GM23338 (cell line): ENCODE results near the gene MT1B. TPM values are rescaled to one million over a fixed set of nuclear protein-coding genes. Genes with fewer than 3 reads are reported as not detected.

ENCODE experiments used
- ATAC-seq: fragments of 200-7000 bp; cut with Tn5 transposase; 3 replicates; pipeline ENCODE4 v1.9.1; 2020
- DNase-seq: peaks from one replicate; pipeline ENCODE4 v3.0.0-alpha.2; 2015; ENCODE audit warnings: low spot score
- H2AFZ ChIP-seq: fragments of 200-600 bp; sonication (generic); 2 replicates; pipeline ENCODE4 v1.8.0; 2016; ENCODE audit warnings: antibody characterized with exemption, mild to moderate bottlenecking, moderate library complexity
- H3F3A ChIP-seq: fragments of 200-600 bp; sonication (generic); replicated peaks from 2 replicates; pipeline ENCODE4 v1.8.0; 2017; ENCODE audit warnings: antibody characterized with exemption, mixed run types, low read depth
- H3K27ac ChIP-seq: fragments of 200-600 bp; sonication (generic); 2 replicates; pipeline ENCODE4 v1.6.1; 2016; ENCODE audit warnings: low read depth
- H3K27me3 ChIP-seq: fragments of 200-600 bp; sonication (generic); 2 replicates; pipeline ENCODE4 v1.8.0; 2016; ENCODE audit warnings: mild to moderate bottlenecking, mixed run types, moderate library complexity; ENCODE audit not compliant: insufficient read depth
- H3K36me3 ChIP-seq: fragments of 200-600 bp; sonication (generic); 2 replicates; pipeline ENCODE4 v1.8.0; 2016; ENCODE audit warnings: mild to moderate bottlenecking; ENCODE audit not compliant: insufficient read depth
- H3K4me1 ChIP-seq: fragments of 200-600 bp; sonication (generic); 2 replicates; pipeline ENCODE4 v1.8.0; 2016; ENCODE audit warnings: mild to moderate bottlenecking, moderate library complexity; ENCODE audit not compliant: insufficient read depth
- H3K4me2 ChIP-seq: fragments of 200-600 bp; sonication (generic); 2 replicates; pipeline ENCODE4 v1.7.1; 2017; ENCODE audit warnings: mixed run types
- H3K4me3 ChIP-seq: fragments of 200-600 bp; sonication (generic); 2 replicates; pipeline ENCODE4 v1.6.1; 2016; ENCODE audit warnings: mixed run types
- H3K79me2 ChIP-seq: fragments of 200-600 bp; sonication (generic); replicated peaks from 2 replicates; pipeline ENCODE4 v1.8.0; 2017; ENCODE audit warnings: mild to moderate bottlenecking; ENCODE audit not compliant: insufficient read depth
- H3K9me2 ChIP-seq: fragments of 200-600 bp; sonication (generic); 2 replicates; pipeline ENCODE4 v1.8.0; 2017; ENCODE audit not compliant: insufficient read depth
- H4K20me1 ChIP-seq: fragments of 200-600 bp; sonication (generic); replicated peaks from 2 replicates; pipeline ENCODE4 v1.8.0; 2017; ENCODE audit warnings: mild to moderate bottlenecking; ENCODE audit not compliant: insufficient read depth
- H3K27ac Mint-ChIP-seq: 2 replicates; pipeline ENCODE4 v1.8.0; 2020; ENCODE audit warnings: inconsistent platforms, mild to moderate bottlenecking, moderate library complexity, mixed read lengths
- H3K27me3 Mint-ChIP-seq: 3 replicates; pipeline ENCODE4 v1.8.0; 2022; ENCODE audit warnings: low read depth, mild to moderate bottlenecking, moderate library complexity, mixed read lengths, inconsistent platforms; ENCODE audit not compliant: insufficient read depth, poor library complexity
- H3K36me3 Mint-ChIP-seq: 3 replicates; pipeline ENCODE4 v1.8.0; 2021; ENCODE audit warnings: low read depth, mild to moderate bottlenecking, inconsistent platforms, moderate library complexity, mixed read lengths
- H3K4me1 Mint-ChIP-seq: 3 replicates; pipeline ENCODE4 v1.8.0; 2020; ENCODE audit warnings: mild to moderate bottlenecking, inconsistent platforms, mixed read lengths
- H3K4me3 Mint-ChIP-seq: 3 replicates; pipeline ENCODE4 v1.8.0; 2021; ENCODE audit warnings: moderate library complexity, mild to moderate bottlenecking, inconsistent platforms, mixed read lengths
- H3K9me3 Mint-ChIP-seq: 3 replicates; pipeline ENCODE4 v1.8.0; 2020; ENCODE audit warnings: moderate library complexity, mild to moderate bottlenecking, inconsistent platforms, mixed read lengths
- CTCF ChIP-seq, 2 experiments: fragments of 200-600 bp in 1 of 2; sonication (generic) in 1 of 2; conservative IDR thresholded peaks; 2 replicates each; pipeline versions ENCODE4 v1.5.1 to v1.6.1; 2016 to 2017; ENCODE audit warnings: antibody characterized with exemption in 2 of 2, low read depth in 2 of 2, mild to moderate bottlenecking in 2 of 2, moderate library complexity in 1 of 2
- EZH2 ChIP-seq: fragments of 200-600 bp; sonication (generic); IDR thresholded peaks from one replicate; pipeline ENCODE4 v1.8.0; 2017; ENCODE audit warnings: antibody characterized with exemption, mild to moderate bottlenecking, low read depth; ENCODE audit not compliant: unreplicated experiment
- NANOG ChIP-seq: IDR thresholded peaks from 2 replicates; pipeline ENCODE4 v1.6.1; 2016; ENCODE audit warnings: antibody characterized with exemption, borderline replicate concordance
- POLR2AphosphoS5 ChIP-seq: IDR thresholded peaks from 2 replicates; pipeline ENCODE4 v1.6.1; 2016; ENCODE audit warnings: antibody characterized with exemption, low read depth
- STAT1 ChIP-seq: IDR thresholded peaks from one replicate; pipeline ENCODE4 v1.6.1; 2016; ENCODE audit warnings: antibody characterized with exemption; ENCODE audit not compliant: unreplicated experiment
- ZNF114 ChIP-seq: fragments of 250-450 bp; sonication (Bioruptor Pico); IDR thresholded peaks from 2 replicates; pipeline ENCODE4 v1.5.0; 2020; ENCODE audit warnings: mild to moderate bottlenecking, moderate library complexity
- ZNF462 ChIP-seq: fragments of 250-450 bp; sonication (Bioruptor Pico); IDR thresholded peaks from 2 replicates; pipeline ENCODE4 v1.5.0; 2020; ENCODE audit warnings: mild to moderate bottlenecking, moderate library complexity
- polyA plus RNA-seq: library from polyadenylated mRNA; unstranded; fragments of >200 nt; fragmentation: Nextera tagmentation; extraction: Ambion mirVana; gene quantifications from 2 replicates; pipeline ENCODE4 v1.2.1, GENCODE V29; 2016
- total RNA-seq: library from RNA; depleted of rRNA; stranded (reverse); fragments of >200 nt; shearing (Covaris generic); gene quantifications from 2 replicates; pipeline ENCODE4 v1.2.3, GENCODE V29; 2014

MT1B gene
- total and polyA plus RNA-seq, 2 experiments from 2014 or later: not detected

- TF ChIP-seq ZNF462 (CRISPR knock-in tag) (no peak), EZH2 (peak; percentile 69), NANOG (no peak), CTCF (conservative IDR thresholded peaks at IDR 0.05; ENCODE audit: low read depth in 2 of 2) (no peak), ZNF114 (CRISPR knock-in tag) (no peak)
These were observed 18.3 kb downstream of the MT1B start (continued) for GRCh38 chr16:56669840-56670619.

GRCh38 chr16:56670620-56670934 lies 18.9 kb downstream of the MT1B start:
- ATAC-seq (no peak), DNase-seq (peak; percentile 20)
- H3K27ac Mint-ChIP-seq: no peak overlapping the region
- H3K9me3 Mint-ChIP-seq: peaks cover 3% of the 10 kb centered on the region; the same call in 1 of the 3 replicates
- peaks cover 48% of the 10 kb centered on the region for H3K4me1 Mint-ChIP-seq
- Histone ChIP-seq H3K4me3 (peak overlapping the region; percentile 62; the same call in 1 of the 2 replicates), H3K79me2 (no peaks in the 10 kb centered on the region; the same call in 1 of the 2 replicates), H3K36me3 (no peaks in the 10 kb centered on the region), H3K27me3 (peaks cover 83% of the 10 kb centered on the region), H3K9me2 (no peaks in the 10 kb centered on the region), H3F3A (peaks cover 19% of the 10 kb centered on the region), H2AFZ (no peak overlapping the region), H4K20me1 (no peaks in the 10 kb centered on the region), H3K27ac (no peak overlapping the region), H3K4me1 (peaks cover 57% of the 10 kb centered on the region), H3K4me2 (peak overlapping the region; percentile 91)
- 0 out of 2 replicates have a peak, but pooled peaks have one; percentile 10 for TF ChIP-seq POLR2AphosphoS5
- no peak for TF ChIP-seq CTCF (conservative IDR thresholded peaks at IDR 0.05; ENCODE audit: low read depth in 2 of 2)
- no peak for TF ChIP-seq EZH2
- no peak for TF ChIP-seq STAT1
- H3K36me3 Mint-ChIP-seq: peaks cover 36% of the 10 kb centered on the region
- peaks cover 88% of the 10 kb centered on the region for H3K27me3 Mint-ChIP-seq
- H3K4me3 Mint-ChIP-seq: peak overlapping the region; percentile 83
